HG02885 (cell line): ENCODE measurements around the gene AOPEP.

Experiments used
- ATAC-seq: cut with Tn5 transposase; IDR thresholded peaks from one replicate; pipeline ENCODE4 v1.9.1; 2021; ENCODE audit warnings: mild to moderate bottlenecking; ENCODE audit not compliant: unreplicated experiment, poor library complexity

Gene AOPEP

GRCh38 chr9:95061916-95062595 is 335.6 kb downstream of the AOPEP start:
- ATAC-seq = no peak

DNA sequence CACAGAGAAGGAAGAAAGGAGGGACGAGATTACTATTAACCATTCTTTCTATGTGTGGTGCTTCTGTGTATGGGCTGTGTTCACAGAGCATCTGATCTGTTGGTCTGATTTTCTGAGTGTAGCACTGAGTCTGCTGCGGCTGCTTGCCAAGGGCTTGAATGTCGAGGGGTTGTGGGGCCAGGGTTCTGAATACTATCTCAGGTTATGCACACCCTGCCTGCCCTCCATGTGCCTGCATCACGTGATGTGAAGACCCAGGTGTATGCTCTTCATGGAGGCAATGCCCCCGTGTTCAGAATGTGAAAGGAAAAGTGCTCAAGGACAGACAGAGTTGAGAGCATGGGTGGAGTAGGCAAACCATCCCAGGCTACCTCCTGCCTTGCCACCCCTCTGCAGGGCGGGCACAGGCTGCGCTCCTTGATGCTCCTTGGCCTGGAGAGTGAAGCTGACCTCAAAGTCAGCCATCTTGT is 336.1 kb downstream of the AOPEP start:
- ATAC-seq = no peak

DNA sequence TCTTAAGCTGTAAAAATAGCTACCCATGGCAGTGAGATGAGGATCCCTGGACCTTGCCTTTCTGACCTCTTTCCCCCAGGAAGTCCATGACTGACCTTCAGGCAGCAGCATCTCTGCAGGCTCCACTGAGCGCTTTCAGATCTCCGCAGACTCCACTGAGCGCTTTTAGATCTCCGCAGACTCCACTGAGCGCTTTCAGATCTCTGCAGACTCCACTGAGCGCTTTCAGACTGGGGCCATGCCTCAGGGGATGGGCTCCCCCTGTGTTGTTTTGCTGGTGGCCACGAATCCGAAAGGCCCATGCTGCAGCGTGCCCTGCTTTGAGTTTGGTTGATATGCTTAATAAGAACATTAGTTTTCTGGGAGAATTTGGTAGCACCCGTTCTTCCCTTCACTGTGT is 336.8 kb downstream of the AOPEP start:
- no peak for ATAC-seq

DNA sequence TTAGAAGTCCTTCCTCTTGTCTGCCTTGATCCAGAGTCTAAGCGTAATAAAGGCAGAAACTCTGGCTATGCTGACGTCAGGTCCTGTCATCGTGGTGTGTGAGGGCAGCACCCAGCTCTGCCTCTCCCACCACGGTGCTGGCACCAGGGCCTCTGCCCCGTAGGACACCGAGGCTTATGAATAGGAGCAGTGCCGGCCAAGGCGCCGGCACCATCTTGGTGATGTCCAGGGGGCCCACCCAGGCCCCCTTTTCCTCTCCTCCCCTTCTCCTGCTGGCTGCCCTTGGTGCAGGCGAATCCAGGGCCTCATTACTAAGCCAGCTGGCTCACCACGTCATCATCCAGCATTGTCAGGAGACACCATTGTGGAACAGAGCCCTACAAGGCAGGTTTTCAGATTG is 338.7 kb downstream of the AOPEP start:
- ATAC-seq = no peak

GRCh38 chr9:95067057-95067456 is 340.6 kb downstream of the AOPEP start:
- no peak for ATAC-seq

GRCh38 chr9:95067897-95068296 is 341.4 kb downstream of the AOPEP start:
- ATAC-seq = no peak

DNA sequence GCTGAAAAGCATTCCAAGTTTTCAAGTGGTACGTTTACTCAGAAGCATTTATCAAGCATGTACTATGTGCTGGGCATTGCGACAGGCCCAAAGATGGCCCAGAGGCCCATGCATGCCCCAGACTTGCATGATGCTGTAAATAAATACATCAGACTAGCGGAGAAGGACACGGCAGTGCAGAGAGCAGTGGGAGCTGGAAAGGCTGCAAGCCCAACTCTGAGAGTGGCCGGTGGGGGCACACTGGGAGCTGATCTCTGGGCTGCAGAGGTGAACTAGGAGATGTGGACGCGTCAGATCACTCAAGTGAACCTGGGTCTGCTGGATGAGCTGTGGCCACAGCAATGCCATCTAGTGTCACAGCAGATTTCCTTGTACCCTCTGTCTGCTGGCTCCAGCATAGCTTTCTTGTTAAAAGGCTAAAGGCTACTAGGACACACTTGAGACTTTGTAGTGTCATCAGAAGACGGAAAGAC is 344.1 kb downstream of the AOPEP start:
- ATAC-seq = no peak

DNA sequence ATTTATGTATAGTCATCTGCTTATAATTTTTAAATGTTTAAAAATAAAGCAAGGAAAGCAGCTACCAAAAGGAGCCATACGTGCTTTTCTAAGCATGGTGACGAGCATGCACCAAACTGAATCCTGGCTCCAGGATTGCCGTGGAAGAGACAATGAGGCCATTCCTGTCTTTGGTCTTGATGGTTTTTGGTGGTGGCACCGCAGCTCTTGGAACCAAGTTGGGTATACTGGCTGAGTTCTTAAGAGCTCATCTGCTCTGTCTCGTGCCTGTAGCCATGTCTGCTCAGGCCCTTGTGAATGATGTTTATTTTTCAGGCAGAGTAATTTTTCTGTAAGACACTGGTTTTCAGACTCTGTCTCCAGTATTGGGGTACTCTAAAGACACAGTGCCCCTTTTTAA is 345.0 kb downstream of the AOPEP start:
- no peak for ATAC-seq

DNA sequence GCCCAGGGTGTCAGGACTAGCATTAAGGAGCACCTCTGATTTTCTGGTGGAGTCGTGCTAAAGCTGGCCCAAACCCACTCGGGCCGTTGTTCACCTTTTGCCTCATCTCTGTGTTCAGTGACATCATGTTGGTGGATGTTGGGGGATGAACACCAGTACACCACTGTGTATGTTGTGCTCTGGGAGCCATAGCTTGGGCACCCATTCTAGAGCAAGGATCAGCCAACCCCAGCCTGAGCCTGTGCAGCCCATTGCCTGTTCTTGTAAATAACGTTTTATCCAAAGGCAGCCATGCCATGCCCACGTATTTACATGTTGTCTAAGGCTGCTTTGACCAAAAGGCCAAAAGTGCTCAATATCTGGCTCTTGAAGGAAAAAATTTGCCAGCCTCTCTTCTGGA is 345.4 kb downstream of the AOPEP start:
- no peak for ATAC-seq

GRCh38 chr9:95073042-95073607 is 346.6 kb downstream of the AOPEP start:
- ATAC-seq = no peak

DNA sequence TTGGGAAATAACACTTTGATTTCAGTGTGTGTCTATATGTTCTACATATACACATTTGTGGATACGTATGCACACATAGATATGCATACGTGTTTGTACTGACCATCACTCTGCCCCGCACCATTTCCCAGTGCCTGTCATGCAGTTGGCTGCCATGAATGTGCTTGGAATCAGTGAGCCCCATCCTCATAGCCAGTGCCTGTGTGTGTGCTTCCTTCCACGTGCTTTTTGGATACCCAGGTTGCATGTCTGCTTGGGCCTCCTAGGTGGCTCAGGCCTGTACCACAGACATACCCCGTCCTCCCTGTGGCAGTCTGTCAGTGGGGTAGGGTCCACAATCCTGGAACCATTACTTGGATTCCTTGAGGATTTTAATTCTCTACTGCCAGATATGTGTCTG is 347.4 kb downstream of the AOPEP start:
- no peak for ATAC-seq

GRCh38 chr9:95074632-95075031 is 348.1 kb downstream of the AOPEP start:
- ATAC-seq = no peak

- no peak for ATAC-seq
Observed at GRCh38 chr9:95075700-95076099, 349.2 kb downstream of the AOPEP start.

- ATAC-seq = no peak
Observed at GRCh38 chr9:95076696-95077052, 350.2 kb downstream of the AOPEP start.

DNA sequence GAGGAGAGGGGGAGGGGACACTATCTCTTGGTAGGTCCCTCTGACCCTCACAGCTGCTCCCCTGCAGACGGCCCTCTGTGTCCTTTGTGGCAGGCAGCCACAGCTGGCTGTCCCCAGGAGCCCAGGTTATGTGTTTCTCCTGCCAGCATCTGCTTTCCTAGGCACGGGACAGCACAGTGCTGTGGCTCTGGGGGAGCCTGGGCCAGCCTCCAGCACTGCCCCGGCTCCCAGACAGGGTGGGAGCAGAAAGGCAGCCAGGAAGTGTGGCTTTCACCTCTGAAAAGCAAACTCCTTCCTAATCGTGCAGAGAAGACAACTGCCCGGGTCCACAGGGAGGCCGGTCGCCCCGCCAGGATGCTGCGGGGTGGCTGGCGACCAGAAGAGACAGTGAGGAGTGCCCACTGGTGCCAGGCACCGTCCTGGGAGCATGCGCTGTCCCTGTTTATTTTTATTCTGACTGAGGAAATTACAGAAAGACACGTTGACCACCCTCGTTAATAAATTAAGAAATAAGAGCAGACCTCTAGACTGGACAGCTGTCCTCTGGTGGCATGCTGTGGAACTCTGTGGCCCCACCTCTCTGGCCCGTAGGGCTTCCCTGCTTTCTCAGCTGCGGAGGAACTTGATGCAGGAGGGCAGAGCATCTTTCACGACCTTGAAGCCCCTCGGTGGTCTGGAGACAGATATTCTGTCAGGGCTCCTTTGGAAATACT is 350.7 kb downstream of the AOPEP start:
- ATAC-seq = no peak

DNA sequence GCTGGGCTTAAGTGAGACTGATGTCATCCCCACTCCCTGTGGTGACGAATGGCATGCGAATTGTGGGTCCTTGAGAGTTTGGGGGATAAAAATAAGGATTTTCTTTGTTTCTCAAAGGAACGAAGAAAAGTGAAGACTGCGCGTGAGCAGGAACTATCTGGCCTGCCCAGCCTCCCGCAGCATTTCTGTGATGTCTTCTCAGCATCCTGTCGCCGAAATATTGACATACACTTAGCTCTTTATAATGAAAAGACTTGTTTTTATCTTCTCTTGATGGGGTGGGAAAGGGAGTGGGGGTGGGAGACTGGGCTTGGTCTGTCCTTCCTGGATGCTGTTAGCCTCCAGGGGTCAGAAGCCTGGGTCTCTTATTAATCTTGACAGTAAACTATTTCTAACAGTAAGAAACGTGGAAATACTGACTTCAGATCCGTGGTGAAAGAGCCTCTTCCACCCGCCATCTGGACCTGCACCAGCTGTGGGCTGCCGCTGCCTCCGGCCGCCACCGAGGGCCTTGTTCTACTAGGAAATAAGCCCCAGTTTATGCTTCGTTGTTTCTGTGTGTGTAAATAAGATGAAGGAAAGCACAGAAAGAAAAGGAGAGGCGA is 351.4 kb downstream of the AOPEP start:
- no peak for ATAC-seq

- ATAC-seq = no peak
Observed at GRCh38 chr9:95078511-95078910, 352.0 kb downstream of the AOPEP start.

GRCh38 chr9:95078939-95079338 is 352.4 kb downstream of the AOPEP start:
- no peak for ATAC-seq

- no peak for ATAC-seq
Observed at GRCh38 chr9:95079461-95079860, 353.0 kb downstream of the AOPEP start.

DNA sequence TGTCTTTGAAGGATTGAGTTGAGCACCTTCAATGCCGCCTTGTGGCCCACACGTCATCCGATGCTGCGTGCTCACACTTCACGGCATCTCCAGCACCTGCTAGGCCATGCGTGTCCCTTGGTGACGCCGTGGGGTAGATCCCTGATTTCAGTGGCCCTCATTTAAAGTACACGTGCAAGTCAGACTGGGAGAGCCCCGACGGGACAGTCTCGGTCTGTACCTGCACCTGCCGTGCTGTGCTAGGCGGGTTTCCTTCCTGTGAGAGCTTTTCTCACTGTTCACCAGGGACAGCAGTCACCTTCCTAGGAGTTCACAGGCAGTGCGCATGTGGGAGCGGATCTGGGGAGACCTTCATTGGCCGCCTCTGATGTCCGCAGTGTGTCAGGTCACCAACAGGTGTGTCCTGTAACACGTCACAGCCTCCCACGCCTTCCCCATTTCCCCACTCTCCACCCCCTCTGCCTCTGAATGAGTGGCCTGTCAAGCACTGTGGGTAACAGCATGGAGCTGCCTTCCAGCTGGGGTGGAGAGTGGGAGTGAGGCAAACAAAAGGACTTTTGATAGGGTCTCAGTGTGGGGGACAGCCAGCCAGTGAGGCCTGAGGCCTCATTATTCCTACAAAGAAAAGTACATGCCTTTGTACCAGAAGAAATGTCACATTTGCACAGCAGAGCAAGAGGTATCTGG is 354.6 kb downstream of the AOPEP start:
- no peak for ATAC-seq

DNA sequence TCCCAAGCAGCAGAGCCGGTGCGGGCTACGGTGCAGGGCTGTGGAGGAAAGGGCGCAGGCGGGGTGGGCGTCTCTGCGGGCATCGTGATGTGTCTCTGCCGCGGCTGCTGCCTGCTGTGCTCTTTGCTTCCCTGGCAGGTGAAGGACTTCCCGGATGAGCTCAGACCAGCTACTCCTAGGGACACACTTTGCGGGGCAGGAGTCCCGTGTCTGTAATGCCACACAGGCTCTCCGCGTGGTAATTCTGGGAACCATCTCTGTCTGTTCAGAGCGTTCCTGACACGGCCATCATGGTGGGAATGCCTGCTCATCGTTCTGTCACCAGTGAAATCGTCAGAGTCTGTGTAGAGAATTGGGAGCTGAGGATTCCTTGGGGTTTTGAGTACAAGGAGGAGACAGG is 355.5 kb downstream of the AOPEP start:
- no peak for ATAC-seq
